OCI-LY7 (cell line): ENCODE results near the gene MRPL36.

Source experiments
- CTCF ChIP-seq: fragments of 200-600 bp; sonication (generic); conservative IDR thresholded peaks from 2 replicates; pipeline ENCODE4 v1.5.1; 2014; ENCODE audit warnings: mild to moderate bottlenecking, antibody characterized with exemption, low read length, moderate library complexity, mixed read lengths
- EZH2phosphoT487 ChIP-seq: fragments of 200-600 bp; sonication (generic); IDR thresholded peaks from 2 replicates; pipeline ENCODE4 v1.6.1; 2018; ENCODE audit warnings: low read depth, borderline replicate concordance, mild to moderate bottlenecking, mixed run types, antibody characterized with exemption, low read length, moderate library complexity, mixed read lengths

- TF ChIP-seq CTCF (no peak), EZH2phosphoT487 (no peak)
Observed at GRCh38 chr5:1808439-1808838, 8.8 kb upstream of the MRPL36 start.
